DLD1 (cell line): Measurements from ENCODE around the gene RAB31.
"Not testable (repeated sequence)": the region's sequence is repeated elsewhere in the genome, so short reads cannot be mapped to it uniquely, and the experiment has no call there.

Experiments used
- in situ Hi-C: cut with HindIII; loops from 2 replicates; pipeline ENCODE4 v1.10.0; 2017; ENCODE audit warnings: low sequenced_read_pairs

The RAB31 gene, protein sequence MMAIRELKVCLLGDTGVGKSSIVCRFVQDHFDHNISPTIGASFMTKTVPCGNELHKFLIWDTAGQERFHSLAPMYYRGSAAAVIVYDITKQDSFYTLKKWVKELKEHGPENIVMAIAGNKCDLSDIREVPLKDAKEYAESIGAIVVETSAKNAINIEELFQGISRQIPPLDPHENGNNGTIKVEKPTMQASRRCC

DNA sequence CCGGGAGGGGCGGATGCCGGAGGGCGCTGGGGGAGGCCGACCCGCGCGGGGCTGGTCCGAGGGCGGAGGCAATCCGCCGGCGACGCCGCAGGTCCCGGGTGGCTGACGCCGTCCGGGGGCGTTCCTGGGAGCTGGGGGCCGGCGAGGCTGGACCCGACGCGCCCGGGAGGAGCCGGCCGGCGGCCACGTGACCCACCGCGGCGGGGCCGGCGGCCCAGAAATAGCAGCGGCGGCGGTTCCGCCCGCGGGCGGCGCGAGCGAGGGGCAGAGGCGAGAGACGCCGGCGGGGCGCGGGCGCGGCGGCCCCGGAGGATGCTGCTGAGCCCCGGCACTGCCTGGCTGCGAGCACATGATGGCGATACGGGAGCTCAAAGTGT, at the start of gene RAB31:
Gene RAB31 (plus strand): TSS at position 245 of the 377 bp plus-strand sequence. CDS start 105 bp downstream, at position 350.
- in situ Hi-C loops: no loop called here

DNA sequence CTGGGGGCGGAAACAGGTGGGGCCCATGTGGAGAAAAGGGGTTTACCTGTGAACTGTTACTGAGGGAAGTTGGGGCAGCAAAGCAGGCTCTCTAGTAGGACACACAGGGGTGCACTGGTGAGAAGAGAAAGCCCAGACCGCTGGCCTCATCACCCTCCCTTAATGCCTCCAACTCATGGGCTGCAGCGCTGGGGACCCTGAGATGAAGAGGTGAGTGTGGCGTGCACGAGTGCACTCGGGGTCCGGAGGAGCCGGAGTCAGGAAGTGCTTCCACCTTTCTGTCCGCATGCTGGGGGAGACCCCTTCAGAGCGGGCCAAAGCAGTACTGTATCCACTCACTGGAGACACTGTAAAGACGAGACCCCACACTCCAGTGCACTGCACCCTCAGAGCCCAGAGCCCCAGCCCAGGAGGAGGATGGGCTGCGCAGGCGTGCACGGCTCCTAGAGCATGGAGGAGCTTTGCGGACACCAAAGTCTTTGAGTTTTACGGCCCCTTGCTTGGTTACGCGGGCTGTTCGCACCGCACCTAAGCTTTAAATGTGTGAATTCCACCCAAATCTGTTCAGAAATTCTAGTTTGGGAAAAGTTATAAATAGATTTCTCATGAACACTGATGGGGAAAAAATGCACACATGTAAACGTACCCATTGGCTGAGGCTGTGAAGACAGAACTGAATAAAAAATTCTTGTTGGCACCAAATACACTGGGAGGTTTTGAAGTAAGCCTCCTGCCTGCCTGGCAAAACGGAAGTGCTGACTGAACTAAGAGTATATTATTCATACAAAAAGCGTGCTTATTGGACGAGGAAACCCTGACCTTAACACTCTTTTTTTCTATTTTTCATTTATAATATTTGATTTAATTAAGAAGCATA, 48.4 kb upstream of the RAB31 start:
- in situ Hi-C loops: no loop called here

GRCh38 chr18:9661564-9661963, 46.5 kb upstream of the RAB31 start:
- in situ Hi-C loops: no loop called here

GRCh38 chr18:9663377-9663776, 44.7 kb upstream of the RAB31 start:
- in situ Hi-C loops: no loop called here

DNA sequence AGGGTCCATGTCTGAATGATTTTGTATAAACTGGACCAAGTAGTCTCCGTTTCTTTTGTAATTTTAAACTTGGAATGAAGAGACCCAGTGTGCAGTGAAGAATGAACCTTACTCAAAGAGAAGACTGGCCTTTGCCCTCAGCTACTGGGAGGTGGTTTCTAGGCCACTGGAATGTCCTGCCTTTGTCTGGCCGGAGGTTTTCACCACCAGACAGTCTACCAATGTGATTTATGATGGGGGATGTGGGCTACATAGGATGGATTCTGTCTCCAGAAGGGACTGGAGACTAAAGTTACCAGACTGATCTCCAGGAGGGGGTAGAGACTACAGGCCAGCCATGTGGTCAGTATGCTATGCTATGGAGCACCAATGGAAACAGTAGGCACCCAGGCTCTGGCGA, 42.8 kb upstream of the RAB31 start:
- in situ Hi-C loops: no loop called here

GRCh38 chr18:9666548-9666947, 41.6 kb upstream of the RAB31 start:
- in situ Hi-C loops: no loop called here

DNA sequence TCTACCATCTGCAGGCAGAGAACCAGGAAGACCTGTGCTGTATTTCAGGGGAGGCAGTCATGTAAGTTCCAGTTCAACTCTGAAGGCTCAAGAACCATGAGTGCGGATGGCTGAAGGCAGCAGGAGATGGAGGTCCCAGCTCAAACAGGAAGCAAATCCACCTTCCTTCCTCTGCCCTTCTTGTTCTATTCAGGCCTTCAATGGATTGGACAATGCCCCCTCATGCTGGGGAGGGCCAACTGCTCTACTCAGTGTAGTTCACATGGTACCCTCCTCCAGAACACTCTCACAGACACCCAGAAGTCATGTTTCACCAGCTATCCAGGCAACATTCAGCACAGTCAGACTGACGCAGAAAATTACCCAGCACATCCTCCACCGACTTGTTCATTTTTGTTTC, 39.1 kb upstream of the RAB31 start:
- in situ Hi-C loops: no loop called here

- in situ Hi-C loops: no loop called here
Observed at GRCh38 chr18:9671214-9671613, 36.9 kb upstream of the RAB31 start.

GRCh38 chr18:9673296-9674251, 34.5 kb upstream of the RAB31 start:
- in situ Hi-C loops: no loop called here

GRCh38 chr18:9678216-9678615, 29.9 kb upstream of the RAB31 start:
- in situ Hi-C loops: not testable (repeated sequence)

DNA sequence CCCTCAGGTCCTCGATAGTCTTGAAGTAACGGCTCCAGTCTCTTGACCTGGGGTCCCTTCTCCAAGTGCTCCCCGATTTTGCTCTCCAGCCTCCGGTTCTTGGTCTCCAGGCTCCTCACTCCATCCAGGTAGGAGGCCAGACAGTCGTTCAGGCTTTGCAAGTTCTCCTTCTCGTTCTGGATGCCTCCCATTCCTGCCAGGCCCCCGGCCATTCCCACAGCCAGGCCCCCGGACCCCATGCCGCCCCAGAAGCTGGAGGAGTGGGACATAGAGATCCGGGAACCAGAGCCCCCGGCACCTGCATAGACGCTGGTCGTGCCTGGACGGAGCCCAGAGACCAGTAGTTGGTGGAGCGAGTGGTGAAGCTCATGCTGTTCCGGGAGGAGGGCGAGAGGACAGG, 29.0 kb upstream of the RAB31 start:
- in situ Hi-C loops: no loop called here

DNA sequence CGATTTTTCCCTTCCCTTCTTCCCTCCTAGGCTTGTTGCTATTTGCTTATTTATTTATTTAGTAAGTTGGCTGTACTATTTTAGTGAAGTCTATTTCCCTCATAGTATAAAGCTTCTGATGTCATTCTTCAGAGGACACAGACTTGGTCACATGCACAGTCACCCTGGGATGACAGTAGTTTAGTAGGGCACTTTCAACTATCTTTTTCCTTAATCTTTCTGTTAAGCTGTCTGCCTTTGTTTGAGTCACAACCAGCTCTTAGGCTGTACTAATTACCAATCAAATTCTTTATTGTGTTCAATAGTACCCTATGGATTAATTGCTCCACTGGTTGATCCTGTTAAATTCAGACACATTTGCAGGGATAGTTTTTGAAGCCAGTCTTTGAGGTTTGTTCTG, 26.9 kb upstream of the RAB31 start:
- in situ Hi-C loops: no loop called here

- in situ Hi-C loops: no loop called here
Observed at GRCh38 chr18:9682572-9682971, 25.5 kb upstream of the RAB31 start.

GRCh38 chr18:9683418-9684396, 24.4 kb upstream of the RAB31 start:
- in situ Hi-C loops: no loop called here

DNA sequence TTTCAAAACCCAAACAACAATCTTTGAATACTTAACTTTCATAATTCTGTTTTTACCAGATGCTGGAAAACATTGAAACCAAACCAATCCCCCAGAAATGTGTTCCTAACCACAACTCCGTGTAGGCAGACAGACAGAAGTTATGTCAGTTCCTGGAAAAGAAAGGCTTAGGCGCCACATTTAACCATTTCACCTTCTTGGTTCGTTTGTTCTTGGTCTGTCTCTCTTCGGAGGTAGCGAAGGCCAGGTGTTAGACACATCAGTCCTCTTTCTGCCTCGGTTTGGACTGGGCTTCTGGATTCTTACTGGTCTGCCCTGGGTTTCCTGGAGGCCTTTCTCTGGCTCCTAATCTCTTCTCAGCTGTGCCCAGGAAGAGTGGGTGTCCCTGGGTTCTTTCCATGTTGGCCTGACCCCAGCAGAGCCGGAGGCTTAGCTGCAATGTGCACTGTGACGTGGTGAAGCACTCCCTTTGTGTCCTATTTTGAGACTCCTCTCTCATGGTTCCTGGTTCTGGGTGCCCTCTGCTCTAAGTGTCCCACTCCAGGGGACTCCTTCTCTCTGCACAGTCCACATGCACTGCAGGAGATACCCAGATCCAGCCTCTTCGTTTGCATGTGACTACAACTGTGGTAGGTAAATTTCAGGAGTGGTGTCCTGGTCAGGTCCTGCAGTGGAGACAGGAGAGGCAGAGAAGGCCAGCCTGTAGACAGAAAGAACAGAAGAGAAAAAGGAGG, 23.1 kb upstream of the RAB31 start:
- in situ Hi-C loops: no loop called here

DNA sequence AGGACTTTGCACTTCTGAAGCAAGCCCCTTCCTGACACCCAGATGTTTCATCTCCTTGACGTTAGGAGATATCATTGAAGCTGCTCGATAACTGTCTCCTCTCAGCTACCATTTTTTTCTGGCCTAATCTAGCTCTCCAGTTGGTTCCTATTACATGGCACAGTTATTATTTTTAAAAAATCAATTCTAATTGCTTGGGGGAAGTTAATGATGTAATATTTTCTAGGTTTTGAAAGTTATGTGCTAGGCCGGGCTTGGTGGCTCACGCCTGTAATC, 22.5 kb upstream of the RAB31 start:
- in situ Hi-C loops: no loop called here

GRCh38 chr18:9688036-9688741, 19.9 kb upstream of the RAB31 start:
- in situ Hi-C loops: no loop called here

GRCh38 chr18:9689253-9689652, 18.8 kb upstream of the RAB31 start:
- in situ Hi-C loops: no loop called here
